M059J (cell line): ENCODE data around the gene L3MBTL4. TPM values are rescaled to one million over a fixed set of nuclear protein-coding genes. Genes with fewer than 3 reads are reported as not detected.
A peak's percentile ranks its signal among the peaks of the same experiment; 100 is the strongest.

Experiments
- DNase-seq: peaks from one replicate; pipeline ENCODE4 v3.0.0-alpha.2; 2012; ENCODE audit warnings: low read depth
- total RNA-seq: library from RNA; depleted of rRNA; stranded (reverse); fragments of >200 nt; shearing (Covaris generic); gene quantifications from 2 replicates; pipeline ENCODE4 v1.2.3, GENCODE V29; 2014

Gene L3MBTL4
- total RNA-seq, 1 experiment from 2014 or later, result 0.15 TPM

- no peak for DNase-seq
Observed at GRCh38 chr18:6255116-6255705, 159.5 kb downstream of the L3MBTL4 start.

- no peak for DNase-seq
Observed at GRCh38 chr18:6254456-6254855, 160.3 kb downstream of the L3MBTL4 start.

GRCh38 chr18:6251084-6251483, 163.6 kb downstream of the L3MBTL4 start:
- no peak for DNase-seq

- no peak for DNase-seq
Observed at GRCh38 chr18:6249788-6250187, 164.9 kb downstream of the L3MBTL4 start.

- no peak for DNase-seq
Observed at GRCh38 chr18:6249170-6249569, 165.5 kb downstream of the L3MBTL4 start.

- no peak for DNase-seq
Observed at GRCh38 chr18:6248017-6248416, 166.7 kb downstream of the L3MBTL4 start.

- no peak for DNase-seq
Observed at GRCh38 chr18:6242004-6242403, 172.7 kb downstream of the L3MBTL4 start.

GRCh38 chr18:6239716-6240115, 175.0 kb downstream of the L3MBTL4 start:
- no peak for DNase-seq

GRCh38 chr18:6236258-6236657, 178.5 kb downstream of the L3MBTL4 start:
- no peak for DNase-seq

- no peak for DNase-seq
Observed at GRCh38 chr18:6222271-6222670, 192.4 kb downstream of the L3MBTL4 start.

- DNase-seq, result peak; percentile 1
Observed at GRCh38 chr18:6221602-6222014, 193.1 kb downstream of the L3MBTL4 start.

- DNase-seq, result no peak
Observed at GRCh38 chr18:6220129-6220528, 194.6 kb downstream of the L3MBTL4 start.

- DNase-seq, result peak; percentile 40
Observed at GRCh38 chr18:6219116-6219717, 195.5 kb downstream of the L3MBTL4 start.

- DNase-seq, result no peak
Observed at GRCh38 chr18:6215888-6216287, 198.8 kb downstream of the L3MBTL4 start.

GRCh38 chr18:6211174-6211504, 203.6 kb downstream of the L3MBTL4 start:
- no peak for DNase-seq

- DNase-seq, result no peak
Observed at GRCh38 chr18:6210349-6211173, 204.2 kb downstream of the L3MBTL4 start.

GRCh38 chr18:6207941-6208340, 206.8 kb downstream of the L3MBTL4 start:
- no peak for DNase-seq

GRCh38 chr18:6207116-6207515, 207.6 kb downstream of the L3MBTL4 start:
- DNase-seq, result no peak

GRCh38 chr18:6205706-6206105, 209.0 kb downstream of the L3MBTL4 start:
- DNase-seq, result no peak

- DNase-seq, result no peak
Observed at GRCh38 chr18:6204476-6204875, 210.2 kb downstream of the L3MBTL4 start.

GRCh38 chr18:6203791-6204190, 210.9 kb downstream of the L3MBTL4 start:
- DNase-seq, result no peak

- DNase-seq, result no peak
Observed at GRCh38 chr18:6202861-6203260, 211.8 kb downstream of the L3MBTL4 start.

GRCh38 chr18:6200204-6200774, 214.4 kb downstream of the L3MBTL4 start:
- DNase-seq, result no peak
